Mesendoderm (in vitro differentiated cells): ENCODE measurements around the gene ARID5B.

Experiments used
- DNase-seq: peaks from one replicate; pipeline ENCODE4 v3.0.0; 2013
- H2AK5ac ChIP-seq: 2 replicates; pipeline ENCODE4 v1.6.1; 2013; ENCODE audit warnings: low read length, inconsistent platforms
- H2BK120ac ChIP-seq: 2 replicates; pipeline ENCODE4 v1.6.1; 2013; ENCODE audit warnings: low read depth, mild to moderate bottlenecking, low read length, moderate library complexity, mixed read lengths
- H2BK15ac ChIP-seq: replicated peaks from 2 replicates; pipeline ENCODE4 v1.6.1; 2013; ENCODE audit warnings: low read depth, mild to moderate bottlenecking, moderate library complexity
- H2BK5ac ChIP-seq: 2 replicates; pipeline ENCODE4 v1.6.1; 2013; ENCODE audit warnings: low read length, inconsistent platforms
- H3K18ac ChIP-seq: 2 replicates; pipeline ENCODE4 v1.6.1; 2013; ENCODE audit warnings: mild to moderate bottlenecking, low read length, mixed read lengths
- H3K23ac ChIP-seq: one replicate; pipeline ENCODE4 v1.6.1; 2013; ENCODE audit warnings: low read length
- H3K27ac ChIP-seq: 2 replicates; pipeline ENCODE4 v1.5.1; 2013; ENCODE audit warnings: low read depth, mild to moderate bottlenecking, inconsistent platforms, low read length, moderate library complexity
- H3K27me3 ChIP-seq: 2 replicates; pipeline ENCODE4 v1.6.1; 2013; ENCODE audit warnings: low read length, control low read depth, mild to moderate bottlenecking, inconsistent platforms; ENCODE audit not compliant: insufficient read depth, poor library complexity
- H3K36me3 ChIP-seq: 2 replicates; pipeline ENCODE4 v1.6.1; 2013; ENCODE audit warnings: low read length, inconsistent platforms; ENCODE audit not compliant: control insufficient read depth, insufficient read depth
- H3K4ac ChIP-seq: one replicate; pipeline ENCODE4 v1.6.1; 2013; ENCODE audit warnings: low read depth, mild to moderate bottlenecking, low read length, moderate library complexity
- H3K4me1 ChIP-seq: 2 replicates; pipeline ENCODE4 v1.6.1; 2013; ENCODE audit warnings: low read depth, low read length, inconsistent platforms; ENCODE audit not compliant: control insufficient read depth
- H3K4me2 ChIP-seq: 2 replicates; pipeline ENCODE4 v1.6.1; 2013; ENCODE audit warnings: low read length
- H3K4me3 ChIP-seq: 2 replicates; pipeline ENCODE4 v1.5.1; 2013; ENCODE audit warnings: mild to moderate bottlenecking, low read length
- H3K56ac ChIP-seq: one replicate; pipeline ENCODE4 v1.6.1; 2013; ENCODE audit warnings: low read length
- H3K79me1 ChIP-seq: 2 replicates; pipeline ENCODE4 v1.6.1; 2013; ENCODE audit warnings: low read length, inconsistent platforms
- H3K79me2 ChIP-seq: 2 replicates; pipeline ENCODE4 v1.6.1; 2013; ENCODE audit warnings: mild to moderate bottlenecking, low read length; ENCODE audit not compliant: control insufficient read depth, insufficient read depth
- H3K9ac ChIP-seq: 2 replicates; pipeline ENCODE4 v1.6.1; 2013; ENCODE audit warnings: low read length, inconsistent platforms
- H4K5ac ChIP-seq: one replicate; pipeline ENCODE4 v1.6.1; 2013; ENCODE audit warnings: low read length
- H4K8ac ChIP-seq: one replicate; pipeline ENCODE4 v1.6.1; 2013; ENCODE audit warnings: low read depth, mild to moderate bottlenecking, control low read depth, low read length, moderate library complexity
- WGBS: extraction: QIAGEN DNeasy Blood & Tissue Kit; methylation state at CpG from one replicate; pipeline ENCODE4 v1.1.7; 2013; ENCODE audit warnings: low lambda C conversion rate, missing lambda C conversion rate; ENCODE audit not compliant: insufficient coverage; ENCODE audit errors: extremely low coverage; 5-methylcytosine and 5-hydroxymethylcytosine counted together

ARID5B gene

DNA sequence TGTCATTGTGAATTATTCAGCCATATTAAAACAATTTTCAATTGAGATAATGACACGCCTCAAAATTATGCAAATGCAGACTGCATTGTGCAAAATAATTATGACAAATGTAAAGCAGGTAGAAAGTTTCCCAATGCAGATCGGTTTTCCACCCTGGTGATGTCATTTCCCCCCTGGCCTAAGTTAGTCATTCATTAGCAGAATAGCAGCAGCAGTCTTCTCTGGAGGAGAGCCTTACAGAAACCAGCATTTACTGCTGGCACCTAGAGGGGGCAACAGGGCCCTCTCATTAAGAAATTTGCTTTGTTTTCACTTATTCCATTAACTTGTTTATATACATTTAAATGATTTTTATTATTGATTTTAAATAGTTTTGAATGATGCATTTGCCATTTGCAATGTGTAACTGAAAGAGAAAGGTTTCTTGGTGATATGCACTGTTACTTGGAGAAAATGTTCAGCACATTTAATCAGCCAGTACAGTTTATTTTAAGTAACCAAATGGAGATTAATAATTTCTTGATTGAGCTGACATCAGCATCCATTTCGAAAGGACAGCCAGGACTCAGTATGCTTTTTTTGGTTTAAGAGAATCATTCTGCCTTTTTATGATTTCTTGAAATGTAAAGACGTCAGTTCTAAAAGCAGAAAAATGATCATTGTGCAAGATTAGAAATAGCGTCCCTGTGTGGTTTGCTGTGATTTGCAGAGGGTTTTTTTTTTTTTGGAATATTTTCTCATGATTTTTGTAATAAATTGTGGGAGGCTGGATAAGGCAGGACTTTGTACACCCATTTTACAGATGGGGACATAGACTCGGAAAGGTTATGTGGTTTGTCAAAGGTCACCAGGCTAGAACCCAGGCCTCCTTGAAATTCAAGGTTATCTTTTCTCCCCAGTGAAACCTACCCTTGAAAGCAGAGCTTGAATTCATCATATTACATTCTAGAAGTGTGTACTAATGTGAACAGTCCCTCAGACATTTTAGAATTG, 3.5 kb downstream of the ARID5B start:
- Histone ChIP-seq H3K56ac (no peak overlapping the region), H3K27ac (no peak overlapping the region), H2BK5ac (no peak overlapping the region), H4K8ac (no peak overlapping the region), H3K27me3 (no peaks in the 10 kb centered on the region), H2AK5ac (no peak overlapping the region), H4K5ac (no peak overlapping the region), H3K4me1 (no peaks in the 10 kb centered on the region), H3K79me1 (no peaks in the 10 kb centered on the region), H3K4me3 (no peak overlapping the region), H2BK15ac (no peak overlapping the region), H2BK120ac (no peak overlapping the region), H3K9ac (no peak overlapping the region), H3K23ac (no peak overlapping the region), H3K4ac (no peak overlapping the region), H3K18ac (no peak overlapping the region), H3K4me2 (no peak overlapping the region), H3K79me2 (no peaks in the 10 kb centered on the region), H3K36me3 (no peaks in the 10 kb centered on the region)
- peak; percentile 87 for DNase-seq
- no CpG with 5 or more reads among the region's 6 CpGs for WGBS

DNA sequence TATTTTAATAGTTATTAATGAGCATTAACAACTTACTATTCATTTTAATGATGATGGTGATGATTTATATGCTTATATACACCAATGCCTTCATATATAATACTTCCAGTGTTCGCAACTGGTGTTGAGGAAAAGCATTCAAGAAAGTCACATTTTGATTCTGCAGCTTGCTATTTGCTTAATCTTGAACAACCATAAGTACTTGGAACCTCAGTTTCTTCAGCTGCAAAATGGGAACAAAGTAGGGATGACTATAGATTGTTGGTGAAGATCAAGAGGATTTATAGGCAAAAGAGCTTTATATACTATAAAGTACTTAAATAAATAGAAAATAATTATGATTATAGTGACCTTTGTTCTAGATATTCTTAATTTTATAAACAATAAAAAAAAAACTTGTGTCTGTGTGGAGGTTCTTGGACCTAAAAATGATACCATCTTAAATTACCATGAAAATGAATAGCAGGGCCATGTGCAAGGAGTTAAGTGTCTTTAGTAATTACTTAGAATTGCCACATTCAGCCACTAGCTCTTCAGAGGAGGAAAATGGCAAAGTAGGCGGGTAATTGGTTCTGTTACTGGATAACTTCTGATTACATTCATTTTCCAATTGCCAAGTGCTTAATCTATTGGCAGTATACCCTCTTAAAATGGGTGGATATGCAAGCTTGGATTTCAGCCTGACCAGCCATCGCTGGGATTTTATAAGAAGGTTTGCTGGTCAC, 4.5 kb downstream of the ARID5B start:
- no peak overlapping the region for H2BK120ac ChIP-seq
- WGBS: no CpG with 5 or more reads among the region's 3 CpGs
- H3K56ac ChIP-seq: no peak overlapping the region
- no peak overlapping the region for H2BK15ac ChIP-seq
- no peaks in the 10 kb centered on the region for H3K79me1 ChIP-seq
- H3K27me3 ChIP-seq: no peaks in the 10 kb centered on the region
- no peak overlapping the region for H3K4ac ChIP-seq
- no peak overlapping the region for H3K9ac ChIP-seq
- no peak overlapping the region for H2BK5ac ChIP-seq
- no peak overlapping the region for H3K18ac ChIP-seq
- H3K4me3 ChIP-seq: no peak overlapping the region
- H3K4me2 ChIP-seq: no peak overlapping the region
- H3K23ac ChIP-seq: no peak overlapping the region
- no peaks in the 10 kb centered on the region for H3K36me3 ChIP-seq
- H3K79me2 ChIP-seq: no peaks in the 10 kb centered on the region
- no peak for DNase-seq
- no peak overlapping the region for H4K5ac ChIP-seq
- H3K4me1 ChIP-seq: no peaks in the 10 kb centered on the region
- no peak overlapping the region for H3K27ac ChIP-seq
- H4K8ac ChIP-seq: no peak overlapping the region
- H2AK5ac ChIP-seq: no peak overlapping the region

DNA sequence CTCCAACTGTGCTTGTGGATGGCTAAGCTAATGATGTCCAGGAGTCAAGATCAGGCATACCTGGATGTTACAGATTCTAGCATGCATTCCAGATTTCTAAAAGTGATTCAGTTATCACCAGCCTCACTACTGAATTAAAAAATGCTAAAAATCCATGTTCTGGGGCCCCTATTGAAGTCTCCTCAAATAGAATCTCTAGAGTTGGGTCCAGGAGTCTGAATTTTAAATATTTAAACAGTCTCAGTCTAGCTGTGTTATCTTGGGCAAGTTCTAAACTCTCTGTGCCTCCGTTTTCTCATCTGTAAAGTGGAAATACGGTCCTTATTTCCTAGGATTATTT, 5.0 kb downstream of the ARID5B start:
- no peak for DNase-seq

DNA sequence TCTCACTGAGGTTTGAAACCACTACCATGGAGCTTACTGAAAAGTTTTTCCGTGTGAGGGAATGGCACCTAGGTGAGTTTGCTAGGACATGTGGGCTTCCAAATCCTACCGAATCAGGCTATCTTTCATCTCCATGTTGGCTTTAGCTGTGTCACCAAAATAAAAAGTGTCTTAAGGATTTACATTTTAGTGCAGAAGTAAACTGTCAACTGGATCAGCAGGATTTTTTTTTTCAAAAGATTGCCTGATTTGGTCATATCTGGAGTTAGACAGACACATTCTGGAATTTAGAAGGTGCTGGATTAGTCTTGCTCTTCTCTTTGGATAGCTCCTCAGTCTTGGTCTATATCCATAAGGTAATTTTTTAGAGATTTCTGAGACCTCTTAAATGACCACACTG, 5.5 kb downstream of the ARID5B start:
- Histone ChIP-seq H3K36me3 (no peaks in the 10 kb centered on the region), H3K79me2 (no peaks in the 10 kb centered on the region), H4K8ac (no peak overlapping the region), H3K27me3 (no peaks in the 10 kb centered on the region), H3K56ac (no peak overlapping the region), H3K9ac (no peak overlapping the region), H3K4me2 (no peak overlapping the region), H2BK15ac (no peak overlapping the region), H3K23ac (no peak overlapping the region), H2BK120ac (no peak overlapping the region), H2AK5ac (no peak overlapping the region), H3K79me1 (no peaks in the 10 kb centered on the region), H4K5ac (no peak overlapping the region), H3K4me1 (no peaks in the 10 kb centered on the region), H3K4me3 (no peak overlapping the region), H3K4ac (no peak overlapping the region), H3K27ac (no peak overlapping the region), H3K18ac (no peak overlapping the region), H2BK5ac (no peak overlapping the region)
- no peak for DNase-seq
- no CpG with 5 or more reads among the region's 2 CpGs for WGBS

More for the DNA sequence above, 5.0 kb downstream of the ARID5B start:
- Histone ChIP-seq H3K18ac (no peak overlapping the region), H3K27me3 (no peaks in the 10 kb centered on the region), H2BK5ac (no peak overlapping the region), H3K4me1 (no peaks in the 10 kb centered on the region), H3K23ac (no peak overlapping the region), H3K4me3 (no peak overlapping the region), H3K79me1 (no peaks in the 10 kb centered on the region), H3K36me3 (no peaks in the 10 kb centered on the region), H3K9ac (no peak overlapping the region), H3K4ac (no peak overlapping the region), H3K56ac (no peak overlapping the region), H2AK5ac (no peak overlapping the region), H2BK120ac (no peak overlapping the region), H3K27ac (no peak overlapping the region), H2BK15ac (no peak overlapping the region), H3K79me2 (no peaks in the 10 kb centered on the region), H3K4me2 (no peak overlapping the region), H4K8ac (no peak overlapping the region), H4K5ac (no peak overlapping the region)
- WGBS: no CpG with 5 or more reads among the region's 2 CpGs

DNA sequence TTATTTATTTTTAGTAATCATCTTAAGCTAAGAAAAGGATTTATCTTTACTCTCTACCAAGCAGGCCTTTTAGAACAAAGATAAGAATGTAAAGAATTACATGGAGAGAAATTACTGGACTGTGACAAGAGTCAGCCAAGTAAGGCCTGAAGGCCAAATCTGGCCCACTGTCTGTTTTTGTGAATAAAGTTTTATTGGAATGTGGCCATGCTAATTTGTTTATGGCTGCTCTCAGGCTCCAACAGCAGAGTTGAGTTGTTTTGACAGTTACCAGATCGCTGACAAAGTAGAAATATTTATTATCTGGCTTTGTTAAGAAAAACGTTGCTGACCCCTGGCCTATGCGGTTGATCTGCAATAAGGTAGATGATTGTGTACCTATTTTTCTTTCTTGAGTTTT, 6.1 kb downstream of the ARID5B start:
- Histone ChIP-seq H3K23ac (no peak overlapping the region), H2AK5ac (no peak overlapping the region), H3K27ac (no peak overlapping the region), H3K4me1 (no peaks in the 10 kb centered on the region), H3K27me3 (no peaks in the 10 kb centered on the region), H3K79me2 (no peaks in the 10 kb centered on the region), H4K5ac (no peak overlapping the region), H4K8ac (no peak overlapping the region), H3K4ac (no peak overlapping the region), H3K4me3 (no peak overlapping the region), H3K56ac (no peak overlapping the region), H2BK5ac (no peak overlapping the region), H2BK15ac (no peak overlapping the region), H3K79me1 (no peaks in the 10 kb centered on the region), H3K36me3 (no peaks in the 10 kb centered on the region), H3K18ac (no peak overlapping the region), H3K9ac (no peak overlapping the region), H2BK120ac (no peak overlapping the region), H3K4me2 (no peak overlapping the region)
- DNase-seq: no peak
- no CpG with 5 or more reads among the region's 3 CpGs for WGBS
